Neural progenitor cell (in vitro differentiated cells): ENCODE results near the gene MMS22L.

ENCODE experiments used
- CTCF ChIP-seq: fragments of 200-600 bp; sonication (generic); IDR thresholded peaks from 2 replicates; pipeline ENCODE4 v1.5.1; 2017; ENCODE audit warnings: antibody characterized with exemption, mild to moderate bottlenecking
- EZH2 ChIP-seq: fragments of 200-600 bp; sonication (generic); IDR thresholded peaks from 2 replicates; pipeline ENCODE4 v1.6.1; 2017; ENCODE audit warnings: antibody characterized with exemption, mild to moderate bottlenecking, moderate library complexity
- EZH2phosphoT487 ChIP-seq: fragments of 200-600 bp; sonication (generic); IDR thresholded peaks from 2 replicates; pipeline ENCODE4 v1.6.1; 2017; ENCODE audit warnings: antibody characterized with exemption

GRCh38 chr6:97100696-97101095, 182.3 kb downstream of the MMS22L start:
- TF ChIP-seq CTCF (no peak), EZH2 (no peak), EZH2phosphoT487 (no peak)
